GM12873 (cell line): ENCODE data around the gene NEK6.

ENCODE experiments used
- TF ChIP-seq, protein P1 (sequence below): IDR thresholded peaks from 2 replicates; pipeline ENCODE4 v1.5.1; 2012; ENCODE audit warnings: low read depth, mild to moderate bottlenecking, moderate library complexity, low read length, control low read depth; ENCODE audit not compliant: insufficient read depth; ENCODE audit errors: missing control alignments

Gene NEK6

DNA sequence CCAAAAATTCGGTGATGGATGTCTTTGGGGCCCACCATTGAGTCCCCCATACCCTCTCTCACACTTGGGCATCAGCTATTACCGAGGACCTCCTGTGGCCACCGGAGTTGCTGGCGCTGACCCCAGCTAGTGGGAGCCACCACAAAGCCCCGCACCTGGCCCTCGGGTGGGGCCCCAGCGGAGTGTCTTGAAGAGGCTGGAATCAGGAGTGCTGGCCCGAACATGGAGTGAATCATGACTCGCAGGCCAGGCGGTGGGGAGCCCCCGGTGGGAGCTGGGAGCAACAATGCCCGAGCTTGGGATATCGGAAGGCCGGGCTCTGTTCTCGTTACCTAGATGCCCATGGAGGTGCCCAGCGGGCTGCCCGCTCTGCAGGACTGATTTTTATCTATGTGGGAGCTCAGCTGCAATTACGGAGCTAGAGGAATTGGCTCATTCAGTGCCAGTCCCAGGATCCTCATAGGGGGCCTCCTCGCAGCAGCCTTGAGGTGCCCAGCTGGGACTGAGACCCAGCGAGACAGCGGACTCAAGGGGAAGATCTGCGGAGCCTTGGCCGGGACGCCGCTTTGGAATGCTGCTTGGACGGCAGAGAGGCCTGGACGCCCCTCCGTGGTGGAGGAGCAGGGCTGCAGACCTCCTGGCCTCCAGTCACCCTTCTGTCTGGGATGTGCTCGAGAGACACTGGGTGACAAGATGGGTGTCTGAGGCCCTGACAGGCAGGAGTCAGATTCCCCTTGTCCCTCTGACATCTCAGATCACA lies 86.7 kb downstream of the NEK6 start:
- TF ChIP-seq, protein P1, sequence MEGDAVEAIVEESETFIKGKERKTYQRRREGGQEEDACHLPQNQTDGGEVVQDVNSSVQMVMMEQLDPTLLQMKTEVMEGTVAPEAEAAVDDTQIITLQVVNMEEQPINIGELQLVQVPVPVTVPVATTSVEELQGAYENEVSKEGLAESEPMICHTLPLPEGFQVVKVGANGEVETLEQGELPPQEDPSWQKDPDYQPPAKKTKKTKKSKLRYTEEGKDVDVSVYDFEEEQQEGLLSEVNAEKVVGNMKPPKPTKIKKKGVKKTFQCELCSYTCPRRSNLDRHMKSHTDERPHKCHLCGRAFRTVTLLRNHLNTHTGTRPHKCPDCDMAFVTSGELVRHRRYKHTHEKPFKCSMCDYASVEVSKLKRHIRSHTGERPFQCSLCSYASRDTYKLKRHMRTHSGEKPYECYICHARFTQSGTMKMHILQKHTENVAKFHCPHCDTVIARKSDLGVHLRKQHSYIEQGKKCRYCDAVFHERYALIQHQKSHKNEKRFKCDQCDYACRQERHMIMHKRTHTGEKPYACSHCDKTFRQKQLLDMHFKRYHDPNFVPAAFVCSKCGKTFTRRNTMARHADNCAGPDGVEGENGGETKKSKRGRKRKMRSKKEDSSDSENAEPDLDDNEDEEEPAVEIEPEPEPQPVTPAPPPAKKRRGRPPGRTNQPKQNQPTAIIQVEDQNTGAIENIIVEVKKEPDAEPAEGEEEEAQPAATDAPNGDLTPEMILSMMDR = no peak

DNA sequence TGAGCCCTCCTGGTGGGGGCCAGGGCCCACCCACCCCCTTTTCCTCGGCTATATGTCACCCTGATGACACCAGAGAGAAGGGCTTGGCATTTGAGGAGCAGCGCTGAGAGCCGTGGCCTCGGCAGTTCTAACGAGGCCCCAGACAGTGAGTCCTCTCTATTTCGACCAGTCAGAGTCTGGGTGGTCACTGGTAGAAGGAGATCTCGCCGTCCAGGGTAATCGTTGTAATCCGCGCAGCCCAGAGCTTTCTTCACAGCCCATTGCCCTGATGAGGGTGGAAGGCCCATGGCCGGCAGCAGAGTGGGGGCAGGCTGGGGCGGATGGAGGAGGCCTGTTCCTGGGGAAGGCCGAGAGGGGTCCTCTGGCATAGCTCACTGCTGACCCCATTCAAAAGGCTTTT lies 87.3 kb downstream of the NEK6 start:
- TF ChIP-seq, protein P1 = no peak

DNA sequence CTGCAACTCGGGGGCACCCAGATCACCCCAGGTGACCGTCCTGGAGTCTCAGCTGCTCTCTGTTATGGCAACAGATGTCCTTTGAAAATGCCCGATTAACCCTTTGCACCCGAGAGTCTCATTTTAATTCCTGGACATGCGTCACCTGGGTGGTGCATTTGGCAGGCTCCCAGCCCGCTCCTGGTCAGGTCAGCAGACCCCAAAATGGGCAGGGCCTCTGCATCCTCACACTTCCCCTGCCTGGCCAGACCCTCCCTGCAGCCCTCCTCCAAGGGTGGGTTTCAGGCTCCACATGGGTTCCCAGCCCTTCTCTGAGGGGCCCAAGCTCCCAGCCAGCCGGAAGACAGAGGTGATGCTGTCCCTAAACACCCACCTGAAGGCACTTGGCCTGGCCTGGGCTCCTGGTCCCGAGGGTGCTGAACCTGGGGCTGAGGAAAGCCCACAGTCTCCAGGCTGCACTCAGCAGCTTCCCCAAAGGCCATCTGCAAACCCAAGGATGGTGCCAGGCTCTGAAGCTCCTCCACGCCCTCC lies 88.1 kb downstream of the NEK6 start:
- TF ChIP-seq, protein P1 = no peak

DNA sequence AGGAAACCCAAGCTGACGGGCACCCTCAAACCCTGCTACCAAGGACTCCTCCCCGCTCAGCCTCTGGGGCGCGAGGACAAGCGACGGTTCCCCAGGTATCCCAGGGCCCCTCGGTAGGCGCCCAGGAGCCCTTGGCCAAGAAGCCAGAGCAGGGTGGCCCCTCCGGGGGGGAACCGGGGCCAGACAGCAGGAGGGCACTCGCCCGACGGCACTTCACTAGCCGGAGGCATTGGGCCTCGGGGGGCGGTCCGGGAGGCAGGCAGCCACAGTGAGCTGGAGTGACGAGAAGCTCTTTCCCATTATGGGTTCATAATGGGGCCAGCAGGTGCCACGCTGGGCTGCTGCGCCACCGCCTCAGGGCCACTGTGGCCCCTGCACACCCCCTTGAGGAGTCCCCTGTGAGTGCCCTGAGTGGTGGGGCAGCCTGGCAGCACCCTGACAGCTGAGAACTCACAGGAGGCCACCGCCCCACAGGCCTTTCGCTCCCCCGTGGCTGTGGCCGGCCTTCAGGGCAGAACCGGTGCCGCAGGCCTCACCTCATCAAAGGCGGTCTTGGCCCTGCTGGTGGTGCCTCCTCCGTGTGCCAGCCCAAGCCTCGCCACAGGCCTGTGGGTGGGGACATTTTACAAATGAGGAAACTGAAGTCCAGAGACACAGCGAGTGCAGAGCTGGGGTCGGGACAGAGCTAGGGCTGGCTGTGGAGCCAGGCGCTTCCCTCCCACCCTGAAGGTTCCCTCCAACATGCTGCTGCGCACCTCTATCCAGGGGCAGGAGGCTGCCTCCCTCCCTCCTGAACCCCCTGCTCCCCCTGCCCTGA lies 88.8 kb downstream of the NEK6 start:
- TF ChIP-seq, protein P1 = no peak

DNA sequence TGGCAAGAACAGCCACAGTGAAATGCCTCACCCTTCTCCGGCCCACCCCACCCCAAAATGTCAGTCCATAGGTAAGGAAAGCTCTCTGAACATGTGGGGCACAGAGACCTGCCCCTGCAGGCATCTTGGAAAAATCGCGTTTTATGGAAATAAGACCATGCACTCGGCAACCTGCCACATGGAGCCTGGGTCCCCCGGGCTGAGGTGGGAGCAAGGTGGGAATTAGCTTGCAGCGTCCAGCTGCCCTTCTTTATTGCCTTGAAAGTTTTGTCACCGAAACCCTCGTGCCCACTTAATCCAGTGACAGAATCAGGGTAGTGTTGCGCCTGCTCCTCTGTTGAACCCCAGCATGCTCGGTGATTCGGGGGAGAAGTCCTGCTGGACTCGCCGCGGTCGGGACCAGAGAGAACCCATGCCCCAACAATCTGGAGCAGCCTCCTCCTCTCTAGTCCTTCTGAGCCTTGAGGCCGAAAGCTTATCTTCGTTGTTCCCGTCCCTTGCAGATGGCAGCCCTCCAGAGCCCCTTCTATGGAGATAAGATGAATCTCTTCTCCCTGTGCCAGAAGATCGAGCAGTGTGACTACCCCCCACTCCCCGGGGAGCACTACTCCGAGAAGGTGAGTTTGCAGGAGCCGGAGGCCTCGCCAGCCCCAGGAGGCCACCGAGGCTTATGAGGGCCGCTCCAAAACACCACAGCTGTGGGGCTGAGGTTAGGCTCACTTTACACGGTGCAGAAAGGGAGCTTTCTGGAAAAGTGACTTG lies 89.6 kb downstream of the NEK6 start:
- TF ChIP-seq, protein P1 = no peak

DNA sequence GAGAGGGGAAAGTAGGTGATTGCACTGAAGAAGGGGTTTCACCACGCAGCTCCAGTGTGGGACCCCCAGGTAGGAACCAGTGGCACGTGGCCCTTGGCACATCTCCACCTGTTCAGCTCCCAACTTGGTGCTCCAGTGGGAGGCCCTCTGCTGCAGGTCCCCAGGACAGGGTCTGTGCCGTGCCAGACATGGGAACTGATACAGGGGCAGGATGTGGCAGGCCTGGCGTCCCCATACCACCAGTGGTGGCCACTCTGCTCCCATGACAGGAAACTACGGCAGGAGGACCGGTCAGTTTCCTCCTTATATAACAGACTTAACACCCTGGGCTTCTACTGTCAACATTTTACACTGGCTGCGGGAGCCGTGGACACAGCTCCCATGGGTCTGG lies 90.2 kb downstream of the NEK6 start:
- TF ChIP-seq, protein P1 = no peak

DNA sequence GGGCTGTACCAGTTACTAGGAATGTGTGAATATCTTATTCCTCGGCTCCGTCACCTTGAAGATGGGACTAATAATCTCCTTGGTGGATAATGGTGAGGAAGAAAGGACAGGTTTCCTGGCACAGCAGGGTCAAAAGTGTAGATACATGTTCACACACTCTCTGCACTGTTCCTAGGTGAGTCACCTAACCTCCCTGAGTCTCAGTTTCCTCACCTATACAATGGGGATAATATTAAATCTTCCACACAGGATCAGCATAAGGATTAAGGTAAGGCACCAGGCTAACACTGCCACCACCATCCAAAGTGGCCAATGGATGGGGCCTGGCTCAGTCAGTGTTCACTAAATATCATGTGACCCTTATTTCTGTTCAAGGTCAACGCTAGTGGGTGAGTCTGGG lies 90.6 kb downstream of the NEK6 start:
- TF ChIP-seq, protein P1 = no peak
